ENCODE measurements around the gene HEMGN.

The HEMGN gene

GRCh38 chr9:97892421-97892820 is 45.6 kb downstream of the HEMGN start:
- H3K4me3 ChIP-seq (ENCODE audit: low read depth, low read length) = no peak overlapping the region
- TF ChIP-seq CTCF (IDR thresholded peaks at IDR 0.05; ENCODE audit: low read depth, low read length) = no peak

GRCh38 chr9:97891736-97892135 is 46.2 kb downstream of the HEMGN start:
- H3K4me3 ChIP-seq (ENCODE audit: low read depth, low read length) = no peak overlapping the region
- TF ChIP-seq CTCF (IDR thresholded peaks at IDR 0.05; ENCODE audit: low read depth, low read length) = no peak

GRCh38 chr9:97889941-97890887 is 47.8 kb downstream of the HEMGN start:
- no peak overlapping the region for H3K4me3 ChIP-seq (ENCODE audit: low read depth, low read length)
- TF ChIP-seq CTCF (IDR thresholded peaks at IDR 0.05; ENCODE audit: low read depth, low read length) = peak; percentile 77

- TF ChIP-seq CTCF (IDR thresholded peaks at IDR 0.05; ENCODE audit: low read depth, low read length) = no peak
- no peak overlapping the region for H3K4me3 ChIP-seq (ENCODE audit: low read depth, low read length)
Observed at GRCh38 chr9:97880336-97880735, 57.6 kb downstream of the HEMGN start.

Data from WI38 (cell line).